GM19035 (cell line): ENCODE data around the gene VAV2.
"Not testable (repeated sequence)": the region's sequence is repeated elsewhere in the genome, so short reads cannot be mapped to it uniquely, and the experiment has no call there.

Source experiments
- ATAC-seq: cut with Tn5 transposase; IDR thresholded peaks from one replicate; pipeline ENCODE4 v1.9.1; 2021; ENCODE audit not compliant: unreplicated experiment

The VAV2 gene

GRCh38 chr9:133897675-133898074, 94.4 kb downstream of the VAV2 start:
- no peak for ATAC-seq

- ATAC-seq, result not testable (repeated sequence)
Observed at GRCh38 chr9:133896007-133896406, 96.1 kb downstream of the VAV2 start.

GRCh38 chr9:133895335-133895734, 96.8 kb downstream of the VAV2 start:
- ATAC-seq, result no peak

- ATAC-seq, result no peak
Observed at GRCh38 chr9:133894377-133895321, 97.5 kb downstream of the VAV2 start.

- ATAC-seq, result no peak
Observed at GRCh38 chr9:133893191-133893994, 98.7 kb downstream of the VAV2 start.

GRCh38 chr9:133892193-133892920, 99.8 kb downstream of the VAV2 start:
- no peak for ATAC-seq

GRCh38 chr9:133891741-133892140, 100.4 kb downstream of the VAV2 start:
- no peak for ATAC-seq

GRCh38 chr9:133890583-133890982, 101.5 kb downstream of the VAV2 start:
- no peak for ATAC-seq

- ATAC-seq, result no peak
Observed at GRCh38 chr9:133889584-133890301, 102.4 kb downstream of the VAV2 start.

GRCh38 chr9:133888809-133889491, 103.2 kb downstream of the VAV2 start:
- ATAC-seq, result no peak

- no peak for ATAC-seq
Observed at GRCh38 chr9:133888048-133888808, 103.9 kb downstream of the VAV2 start.

GRCh38 chr9:133887540-133888047, 104.5 kb downstream of the VAV2 start:
- ATAC-seq, result no peak

- ATAC-seq, result no peak
Observed at GRCh38 chr9:133886563-133887501, 105.3 kb downstream of the VAV2 start.

- ATAC-seq, result no peak
Observed at GRCh38 chr9:133884907-133885744, 107.0 kb downstream of the VAV2 start.

- no peak for ATAC-seq
Observed at GRCh38 chr9:133882849-133883755, 109.0 kb downstream of the VAV2 start.
